Measurements from ENCODE around the gene RIN2. TPM values are rescaled to one million over a fixed set of nuclear protein-coding genes. Genes with fewer than 3 reads are reported as not detected.
A peak's percentile ranks its signal among the peaks of the same experiment; 100 is the strongest.
"Not testable (repeated sequence)": the region's sequence is repeated elsewhere in the genome, so short reads cannot be mapped to it uniquely, and the experiment has no call there.

The RIN2 gene
- total RNA-seq, 4 donors from 2014 or later = 40.2 to 117 (median 73.6) TPM

- no peak for TF ChIP-seq CTCF (IDR thresholded peaks at IDR 0.05)
- no peak for DNase-seq (ENCODE audit: low spot score)
- no peak for ATAC-seq (ENCODE audit: low FRiP score)
Observed at GRCh38 chr20:19802099-19802491, 44.0 kb downstream of the RIN2 start.

- no peak for TF ChIP-seq CTCF (IDR thresholded peaks at IDR 0.05)
- ATAC-seq (ENCODE audit: low FRiP score) = no peak
- no peak for DNase-seq (ENCODE audit: low spot score)
Observed at GRCh38 chr20:19802492-19803158, 44.6 kb downstream of the RIN2 start.

GRCh38 chr20:19806276-19806675, 48.2 kb downstream of the RIN2 start:
- not testable (repeated sequence) for DNase-seq (ENCODE audit: low spot score); ATAC-seq (ENCODE audit: low FRiP score)

- no peak for TF ChIP-seq CTCF (IDR thresholded peaks at IDR 0.05)
- peak; percentile 44 for ATAC-seq (ENCODE audit: low FRiP score)
Observed at GRCh38 chr20:19806806-19807190, 48.7 kb downstream of the RIN2 start.

GRCh38 chr20:19807191-19807945, 49.3 kb downstream of the RIN2 start:
- no peak for DNase-seq (ENCODE audit: low spot score)

More at GRCh38 chr20:19806806-19807190, 48.7 kb downstream of the RIN2 start:
- DNase-seq (ENCODE audit: low spot score) = no peak

More at GRCh38 chr20:19807191-19807945, 49.3 kb downstream of the RIN2 start:
- TF ChIP-seq CTCF (IDR thresholded peaks at IDR 0.05) = no peak
- ATAC-seq (ENCODE audit: low FRiP score) = peak; percentile 62

All from omental fat pad (tissue), 4 donors.